Measurements from ENCODE around the gene ZDHHC1.

Gene ZDHHC1

GRCh38 chr16:67409631-67410030 lies 6.6 kb downstream of the ZDHHC1 start:
- no peak for DNase-seq (ENCODE audit: low read depth, low spot score)

DNA sequence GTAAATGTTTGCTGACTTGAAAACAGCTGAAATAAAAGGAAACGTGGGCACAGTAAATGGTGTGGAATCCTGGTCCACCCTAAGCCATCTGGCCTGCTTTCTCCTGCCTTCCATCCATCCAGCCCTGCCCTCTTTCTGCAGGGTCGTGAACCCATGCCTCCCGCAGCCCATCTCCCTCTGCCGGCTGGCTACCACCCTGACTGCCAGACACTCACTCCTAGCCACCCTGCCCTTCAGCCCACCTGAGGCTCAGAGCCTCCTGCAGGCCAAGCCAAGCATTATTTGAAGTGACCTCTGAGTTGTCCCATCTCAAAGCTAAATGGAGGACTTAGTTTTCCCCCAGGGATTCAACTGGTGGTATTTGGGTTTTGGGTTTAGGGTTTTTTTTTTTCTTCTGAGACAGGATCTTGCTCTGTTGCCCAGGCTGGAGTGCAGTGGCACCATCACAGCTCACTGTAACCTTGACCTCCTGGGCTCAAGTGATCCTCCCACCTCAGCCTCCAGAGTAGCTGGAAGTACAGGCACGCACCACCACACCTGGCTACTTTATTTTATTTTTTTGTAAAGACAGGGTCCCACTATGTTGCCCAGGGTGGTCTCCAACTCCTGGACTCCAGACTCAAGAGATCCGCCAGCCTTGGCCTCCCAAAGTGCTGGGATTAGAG lies 8.4 kb downstream of the ZDHHC1 start:
- DNase-seq (ENCODE audit: low read depth, low spot score), result no peak

GRCh38 chr16:67407176-67407787 lies 9.0 kb downstream of the ZDHHC1 start:
- no peak for DNase-seq (ENCODE audit: low read depth, low spot score)

DNA sequence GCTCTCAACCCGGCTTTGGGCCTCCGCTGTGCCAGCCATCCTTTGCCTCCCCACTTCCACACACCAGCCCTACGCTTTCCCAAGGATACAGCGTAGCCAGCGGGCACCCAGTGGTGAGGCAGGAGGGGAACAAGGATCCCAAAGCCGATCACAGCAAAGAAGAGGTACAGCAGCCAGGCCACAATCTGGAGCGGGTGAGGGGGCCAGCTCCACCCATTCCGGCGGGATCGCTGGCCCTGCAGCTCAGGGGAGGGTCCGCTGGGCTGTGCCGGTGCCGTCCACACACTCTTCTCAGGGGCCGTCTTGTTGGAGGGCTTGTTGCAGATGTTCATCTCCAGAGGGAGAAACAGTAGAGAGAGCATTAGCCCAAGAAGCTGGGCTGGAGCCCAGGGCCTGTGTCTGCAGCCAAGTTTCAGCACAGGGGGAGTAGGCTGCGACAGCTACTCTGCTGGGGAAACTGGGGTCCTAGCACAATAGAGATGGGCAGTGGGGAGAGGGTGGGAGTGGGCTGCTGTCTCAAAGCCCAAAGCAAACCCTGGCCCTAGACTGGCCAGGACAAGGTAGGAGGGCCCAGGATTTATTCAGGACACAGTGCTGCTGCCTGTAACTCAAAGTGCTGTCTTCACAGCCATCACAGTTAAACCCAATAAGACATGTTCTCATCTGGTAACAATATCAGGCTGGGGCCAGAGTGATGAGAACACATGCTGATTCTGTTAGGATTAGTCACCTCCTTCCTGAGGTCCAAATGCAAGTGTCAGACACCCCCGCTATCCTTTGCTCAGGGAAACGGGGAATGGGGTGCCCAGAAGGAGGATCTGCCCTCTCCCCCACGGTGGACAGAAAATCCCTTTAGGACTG lies 9.9 kb downstream of the ZDHHC1 start:
- peak; percentile 47 for DNase-seq (ENCODE audit: low read depth, low spot score)

DNA sequence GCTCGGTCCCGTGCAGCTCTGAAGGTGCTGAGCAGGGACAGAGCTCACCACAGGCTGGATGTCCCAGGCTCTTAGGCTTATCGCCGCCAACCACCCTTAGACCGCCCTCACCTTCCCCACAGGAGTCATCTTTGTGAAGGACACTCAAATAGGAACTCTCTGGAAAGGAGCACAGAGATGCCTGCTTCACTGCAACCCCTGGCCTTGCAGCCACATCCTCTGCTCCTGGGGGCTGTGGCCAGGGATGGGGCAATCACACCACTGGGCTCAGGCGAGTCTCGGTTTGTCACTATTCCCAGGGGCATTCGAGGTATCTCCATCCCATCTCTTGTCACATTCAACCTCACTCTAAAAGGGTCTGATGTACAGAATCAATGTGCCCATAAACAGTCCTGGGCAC lies 10.9 kb downstream of the ZDHHC1 start:
- DNase-seq (ENCODE audit: low read depth, low spot score), result no peak

- no peak for DNase-seq (ENCODE audit: low read depth, low spot score)
These were observed 11.5 kb downstream of the ZDHHC1 start for GRCh38 chr16:67404740-67405226.

GRCh38 chr16:67403976-67404555 lies 12.2 kb downstream of the ZDHHC1 start:
- no peak for DNase-seq (ENCODE audit: low read depth, low spot score)

- DNase-seq (ENCODE audit: low read depth, low spot score), result no peak
These were observed 15.4 kb downstream of the ZDHHC1 start for GRCh38 chr16:67400901-67401300.

GRCh38 chr16:67399749-67400704 lies 16.2 kb downstream of the ZDHHC1 start:
- no peak for DNase-seq (ENCODE audit: low read depth, low spot score)

GRCh38 chr16:67399218-67399733 lies 17.0 kb downstream of the ZDHHC1 start:
- no peak for DNase-seq (ENCODE audit: low read depth, low spot score)

DNA sequence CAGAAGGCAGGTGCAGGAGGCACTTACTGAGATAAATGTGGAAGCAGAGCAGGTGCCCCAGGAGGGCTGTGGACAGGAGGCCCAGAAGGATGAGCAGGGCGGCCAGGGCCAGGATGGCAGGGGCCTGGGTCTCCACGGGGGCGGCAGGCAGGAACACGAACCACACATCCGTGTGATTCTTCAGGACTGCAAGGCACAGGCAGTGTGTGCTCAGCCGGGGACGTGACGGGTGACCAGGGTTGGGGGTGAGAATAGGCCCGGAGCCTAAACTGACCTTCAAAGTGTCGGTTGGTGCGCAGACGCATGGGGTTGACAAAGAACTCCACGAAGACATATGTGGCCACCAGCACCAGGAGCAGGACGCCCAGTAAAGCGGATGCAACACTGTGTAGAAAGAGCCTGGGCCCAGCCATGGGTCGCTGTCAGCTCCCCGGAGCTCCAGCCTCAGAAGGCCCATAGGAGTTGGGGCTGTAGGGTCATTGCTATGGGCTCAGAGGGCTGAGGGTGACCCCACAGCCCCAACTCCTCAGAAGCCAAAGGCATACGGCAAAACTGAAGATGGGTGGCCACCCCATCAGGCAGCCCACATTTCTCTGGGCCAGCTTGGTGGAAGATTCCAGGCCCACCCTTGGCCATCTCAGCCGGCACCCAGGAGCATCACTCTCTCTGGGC lies 17.6 kb downstream of the ZDHHC1 start:
- no peak for DNase-seq (ENCODE audit: low read depth, low spot score)

DNA sequence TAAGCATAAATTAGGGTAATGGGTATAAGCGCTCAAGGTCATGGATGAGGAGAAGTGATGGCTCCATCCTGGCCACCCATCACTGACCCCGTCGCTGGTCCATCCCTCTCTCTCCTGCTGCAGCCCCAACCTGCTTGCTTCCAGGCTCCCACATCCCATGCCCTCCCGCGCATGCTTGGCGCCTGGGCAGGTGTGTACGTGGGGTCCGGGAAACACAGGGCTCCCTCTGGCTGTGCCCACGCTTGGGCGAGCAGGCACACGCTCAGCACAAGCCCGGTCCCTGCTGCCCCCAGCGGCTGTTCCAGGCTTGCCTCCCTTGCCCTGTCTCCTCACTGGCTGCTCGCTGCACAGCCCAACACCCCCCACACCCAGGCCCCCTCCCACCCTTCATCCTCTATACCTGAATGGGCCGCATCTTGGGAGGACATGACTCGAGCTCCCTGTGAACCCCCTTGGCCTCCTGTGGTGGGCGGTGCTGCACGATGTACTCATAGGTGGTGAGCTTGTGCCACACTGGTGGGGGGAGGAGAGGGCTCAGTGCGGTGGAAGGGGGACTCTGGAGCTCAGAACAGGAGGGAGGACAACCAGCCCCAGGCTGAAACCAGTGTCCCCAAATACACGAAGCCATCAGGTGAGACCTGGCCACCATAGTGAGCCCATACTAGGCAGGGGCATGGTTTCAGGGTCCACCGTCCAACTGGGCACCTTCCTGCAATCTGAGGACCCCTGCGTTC lies 18.3 kb downstream of the ZDHHC1 start:
- no peak for DNase-seq (ENCODE audit: low read depth, low spot score)

GRCh38 chr16:67397036-67397801 lies 19.1 kb downstream of the ZDHHC1 start:
- no peak for DNase-seq (ENCODE audit: low read depth, low spot score)

- DNase-seq (ENCODE audit: low read depth, low spot score), result no peak
These were observed 19.9 kb downstream of the ZDHHC1 start for GRCh38 chr16:67396159-67397035.

GRCh38 chr16:67395458-67396158 lies 20.7 kb downstream of the ZDHHC1 start:
- DNase-seq (ENCODE audit: low read depth, low spot score), result no peak

DNA sequence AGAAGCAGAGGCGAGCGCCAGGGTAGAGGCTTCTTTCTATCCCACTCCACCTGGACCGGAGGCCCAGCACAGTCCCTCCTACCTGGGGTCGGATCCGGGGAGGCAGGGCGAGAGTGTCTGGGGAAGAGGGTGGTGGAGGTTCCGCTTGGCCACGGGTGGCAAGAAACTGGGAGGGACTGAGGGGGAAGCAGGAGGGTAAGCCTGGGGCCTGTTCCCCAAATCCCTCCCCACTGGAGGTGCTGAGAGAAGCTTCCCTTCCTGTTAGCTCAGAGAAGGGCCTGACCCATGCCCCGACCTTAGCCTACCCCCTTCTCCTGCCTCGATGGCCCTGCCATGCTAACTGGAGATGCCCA lies 21.2 kb downstream of the ZDHHC1 start:
- no peak for DNase-seq (ENCODE audit: low read depth, low spot score)

Data from brain pericyte (primary cell).